ENCODE data around the gene SLC44A3.

- TF ChIP-seq POLR2AphosphoS5 (IDR thresholded peaks at IDR 0.05) (no peak), POLR2A (IDR thresholded peaks at IDR 0.05) (no peak)
Measured at GRCh38 chr1:94821636-94822305, 1.6 kb downstream of the SLC44A3 start.

All from spleen (tissue), 3 donors.